Sciatic nerve (tissue), 2 donors: Measurements from ENCODE around the gene CEP128. TPM values are rescaled to one million over a fixed set of nuclear protein-coding genes. Genes with fewer than 3 reads are reported as not detected.
A peak's percentile ranks its signal among the peaks of the same experiment; 100 is the strongest.

Source experiments
- ATAC-seq: fragments of 200-7000 bp; cut with Tn5 transposase; one replicate; pipeline ENCODE4 v1.9.1; 2020; ENCODE audit warnings: mild to moderate bottlenecking, moderate library complexity
- DNase-seq: peaks from one replicate; pipeline ENCODE4 v3.0.0-alpha.2; 2020; ENCODE audit warnings: low spot score
- intact Hi-C: fragments of 100-400 bp; cut with DNase I; formaldehyde crosslinking; loops from one replicate; pipeline ENCODE4 v1.14.2; 2022
- total RNA-seq: library from RNA; stranded (reverse); fragmentation: NEBNext Ultra II Directional; extraction: Animal tissue kit (Norgen Biotek cat#: 25700); gene quantifications from one replicate; pipeline ENCODE4 v1.2.1, GENCODE V29; 2021
- donor health status: DM: no; HTN: no; CAD: no.
- donor health status: DM: no; HTN: no; CAD: no.

CEP128 gene
- total RNA-seq, result 14.5 TPM

DNA sequence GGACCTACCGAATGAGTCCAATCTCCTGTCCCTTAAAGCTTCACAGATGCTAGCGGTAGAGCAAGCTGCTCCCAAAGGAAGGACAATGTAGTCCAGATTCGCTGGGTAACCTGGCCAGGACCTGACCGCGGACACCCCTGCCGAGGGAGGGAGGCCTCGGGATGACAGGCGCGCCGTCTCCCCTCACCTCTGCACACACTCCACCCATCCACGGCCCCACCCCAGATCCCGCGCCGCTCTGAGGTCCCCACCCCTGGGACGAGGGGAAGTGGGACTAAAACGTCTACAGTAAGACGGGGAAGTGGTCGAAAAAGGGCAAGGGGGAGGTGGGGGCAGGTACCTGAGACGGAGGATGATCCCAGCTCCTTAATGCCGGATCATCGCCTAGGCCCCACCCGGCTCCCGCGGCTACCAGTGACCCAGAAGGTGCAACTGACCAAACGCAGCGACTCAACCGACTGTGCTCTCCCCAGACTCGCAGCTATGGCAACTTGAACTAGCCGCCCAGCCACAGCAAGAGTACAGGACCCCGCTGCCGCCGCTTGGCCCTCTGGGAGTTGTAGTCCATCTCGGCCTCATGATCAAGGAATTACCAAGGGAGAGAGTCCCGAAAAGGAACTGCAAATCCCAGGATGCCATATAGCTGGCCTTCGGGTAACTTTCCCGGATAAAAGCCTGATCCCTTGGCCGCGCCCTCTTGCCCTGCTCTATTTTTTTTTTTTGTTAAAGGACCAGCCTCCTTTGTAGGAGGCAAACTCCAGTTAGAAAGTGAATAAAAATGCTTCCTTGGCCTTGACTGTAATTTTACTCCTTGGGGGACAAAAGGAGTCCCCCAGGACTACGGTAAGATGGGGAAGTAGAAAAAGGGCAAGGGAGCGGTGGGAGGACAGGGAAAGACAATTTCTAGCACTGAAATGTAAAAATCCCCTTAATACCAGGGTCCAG, at the start of gene CEP128:
Gene CEP128, minus strand, starts transcription at position 498 of the 945 bp plus-strand sequence.
- DNase-seq (peak; percentile 96), ATAC-seq (peak; percentile 100)
- intact Hi-C loops, result no loop called here

DNA sequence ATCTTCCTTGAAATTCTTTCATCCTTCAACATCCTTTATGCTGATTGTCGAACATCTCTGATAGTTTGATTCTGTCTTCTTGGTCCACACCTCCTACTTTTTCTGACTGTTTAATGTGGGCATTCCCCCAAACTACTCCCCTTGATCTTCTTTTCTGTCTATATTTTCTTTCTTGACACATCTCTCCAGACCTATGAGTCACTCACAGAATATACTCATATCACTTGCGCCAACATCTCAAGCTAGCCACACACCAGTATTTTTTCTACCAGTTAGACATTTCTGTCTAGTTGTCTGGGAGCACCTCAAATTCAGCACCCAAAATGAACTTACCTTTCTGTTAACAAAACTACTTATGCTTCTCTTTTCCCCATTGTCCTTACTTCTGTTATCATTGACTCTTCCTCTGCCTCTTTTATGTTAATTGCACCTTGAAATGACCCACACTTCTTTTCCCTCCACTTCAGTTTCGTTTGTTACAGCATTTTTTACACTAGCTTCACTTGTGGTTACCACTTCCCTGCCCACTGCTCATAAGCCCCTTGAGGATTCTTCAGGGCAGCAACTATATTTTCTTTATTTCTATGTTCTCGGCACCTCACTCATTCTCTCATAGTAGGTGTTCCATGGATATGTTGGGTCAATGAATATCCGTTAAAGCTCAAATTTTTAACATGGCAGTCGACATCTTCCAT, 47.3 kb upstream of the CEP128 start:
- no peak for DNase-seq
- ATAC-seq, result no peak
- intact Hi-C loops, result no loop called here

DNA sequence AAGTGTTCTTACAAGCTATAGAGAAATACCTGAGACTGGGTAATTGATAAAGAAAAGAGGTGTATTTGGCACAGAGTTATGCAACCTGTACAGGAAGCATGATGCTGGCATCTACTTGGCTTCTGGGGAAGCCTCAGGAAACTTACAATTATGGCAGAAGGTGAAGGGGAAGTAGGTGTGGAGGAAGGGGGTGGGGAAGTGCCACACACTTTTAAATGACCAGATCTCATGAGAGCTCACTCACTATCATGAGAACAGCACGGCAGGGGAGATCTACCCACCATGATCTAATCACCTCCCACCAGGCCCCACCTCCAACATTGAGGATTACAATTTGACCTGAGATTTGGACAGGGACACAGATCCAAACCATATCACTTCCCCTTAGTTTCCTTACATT, 46.7 kb upstream of the CEP128 start:
- DNase-seq (no peak), ATAC-seq (no peak)
- intact Hi-C loops, result no loop called here

DNA sequence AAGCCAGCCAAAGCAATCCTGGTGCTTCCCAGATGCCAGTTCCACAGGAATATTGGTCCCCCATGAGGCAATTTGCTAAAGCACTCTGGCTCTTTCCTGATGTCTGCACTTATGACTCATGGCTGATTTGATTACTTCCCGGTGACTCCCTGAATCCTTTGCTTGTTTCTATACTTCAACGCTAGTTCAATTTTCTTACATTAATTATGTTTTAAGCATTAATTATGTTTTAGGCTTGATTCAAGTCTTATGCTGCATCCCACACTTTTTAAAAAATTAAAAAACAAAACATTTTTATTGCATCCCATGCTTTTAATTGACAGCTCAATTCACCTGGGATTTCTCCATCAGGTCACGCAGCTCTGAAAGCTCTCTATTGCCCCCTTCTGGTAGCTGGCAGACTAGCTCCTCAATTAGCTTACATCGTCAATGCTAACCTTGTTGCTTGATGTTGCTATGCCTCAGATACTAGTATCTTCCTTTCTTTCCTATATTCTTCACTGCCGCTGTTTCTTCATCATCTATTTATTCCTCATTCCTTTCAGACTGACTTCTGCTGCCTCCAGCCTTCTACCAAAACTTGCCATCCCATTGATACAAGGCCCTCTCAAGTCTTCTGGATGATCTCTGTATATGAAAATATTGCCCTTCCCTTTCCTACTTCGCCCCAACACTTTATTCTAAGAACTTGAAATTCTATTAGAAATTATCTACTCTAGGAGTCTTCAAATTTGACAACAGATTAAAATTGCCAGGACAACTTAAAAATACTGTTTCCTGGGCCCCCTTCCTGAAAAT, 45.9 kb upstream of the CEP128 start:
- ATAC-seq, result peak; percentile 90
- peak; percentile 76 for DNase-seq
- intact Hi-C loops, result no loop called here

DNA sequence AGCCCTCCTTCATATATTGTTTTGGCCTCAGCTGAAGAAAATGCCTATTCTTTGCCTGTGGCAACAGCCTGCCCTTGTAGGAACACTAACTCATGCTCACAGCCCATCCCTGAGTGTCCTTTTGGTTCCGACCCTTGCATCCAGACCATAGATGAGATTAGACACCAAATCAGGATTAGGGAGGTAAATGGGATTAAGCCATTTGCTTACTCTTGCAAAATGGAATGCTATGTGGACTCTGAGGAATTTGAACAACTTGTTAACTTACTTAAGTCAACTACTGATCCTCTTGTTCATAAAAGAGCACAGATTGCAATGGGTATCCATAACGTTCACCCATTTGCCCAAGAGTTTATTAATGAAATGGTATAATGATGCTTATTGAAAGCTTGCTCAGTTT, 41.2 kb upstream of the CEP128 start:
- ATAC-seq (no peak), DNase-seq (no peak)
- intact Hi-C loops, result no loop called here

DNA sequence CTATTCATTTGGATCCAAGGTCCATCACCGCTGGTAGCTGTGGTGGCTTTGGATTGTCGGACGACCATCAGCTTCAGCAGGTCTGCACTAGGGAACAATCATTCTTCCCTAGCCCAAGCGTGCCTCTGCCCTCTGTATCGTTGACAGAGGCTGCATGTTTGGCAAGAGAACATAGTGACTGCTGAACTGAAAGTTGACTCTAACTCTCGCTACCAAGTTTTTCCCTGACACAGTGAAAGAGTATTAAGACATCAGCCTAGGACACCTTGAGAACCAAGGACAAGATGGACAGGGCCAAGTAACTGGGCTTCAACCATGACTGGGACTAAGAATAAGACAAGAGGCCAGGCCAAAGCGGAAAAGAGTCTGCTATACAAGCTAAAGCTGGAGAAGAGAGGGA, 40.1 kb upstream of the CEP128 start:
- no peak for DNase-seq
- ATAC-seq, result peak; percentile 82
- intact Hi-C loops, result no loop called here

DNA sequence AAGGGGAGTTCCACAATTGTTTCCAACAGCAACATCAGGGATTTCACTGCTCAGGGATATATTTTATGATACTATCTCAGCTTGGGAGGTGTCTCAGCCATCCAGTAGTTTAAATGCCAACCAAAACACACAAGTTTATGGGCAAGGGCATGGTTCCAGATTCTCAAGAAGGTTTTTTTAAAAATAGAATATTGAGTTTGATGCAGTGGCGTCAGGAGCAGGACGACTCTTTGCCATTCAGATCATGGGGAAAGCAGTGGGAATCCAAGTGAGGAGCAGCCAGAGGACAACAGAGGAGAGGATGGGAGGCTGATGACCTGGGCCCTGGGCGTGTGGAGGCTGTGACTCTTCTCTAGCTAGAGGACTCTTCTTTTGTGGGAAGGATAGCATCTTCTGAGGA, 39.6 kb upstream of the CEP128 start:
- intact Hi-C loops, result no loop called here
- ATAC-seq, result peak; percentile 90
- no peak for DNase-seq

DNA sequence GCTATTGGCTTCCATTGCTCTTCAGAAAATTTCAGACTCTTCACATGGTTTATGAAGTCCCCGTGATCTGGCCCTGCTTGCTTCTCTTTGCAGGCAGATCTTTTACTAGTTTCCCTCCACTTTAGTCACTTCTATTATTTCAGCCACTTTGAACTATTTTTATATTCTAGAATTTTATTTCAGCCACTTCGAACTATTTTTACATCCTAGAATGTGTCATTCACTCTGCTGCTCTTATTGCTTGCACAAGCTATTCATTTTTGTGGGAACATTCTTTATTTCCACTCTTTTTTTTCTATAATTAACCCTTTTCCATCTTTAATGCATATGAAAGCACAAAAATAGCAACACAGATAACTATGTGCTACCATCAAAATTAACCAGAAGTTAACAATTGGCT, 38.4 kb upstream of the CEP128 start:
- intact Hi-C loops, result no loop called here
- no peak for ATAC-seq

DNA sequence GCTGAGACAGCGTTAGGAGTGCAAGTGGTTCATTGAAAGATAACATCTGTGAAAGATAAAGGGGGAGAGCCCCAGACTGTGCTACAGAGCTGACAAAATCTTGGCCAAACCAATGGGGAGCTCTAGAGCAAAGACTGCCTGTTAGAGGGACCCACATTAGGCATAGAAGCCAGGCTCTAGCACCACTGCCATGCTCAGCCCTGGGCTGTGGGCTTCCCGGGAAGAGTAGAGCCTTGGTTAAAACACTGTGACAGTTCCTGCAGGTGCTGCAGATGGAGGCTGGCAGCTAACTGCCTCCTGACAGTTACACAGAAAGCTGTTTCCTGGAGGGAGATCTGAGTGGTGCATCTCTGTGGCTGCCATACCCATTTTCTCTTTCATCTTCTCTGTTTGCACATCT, 36.9 kb upstream of the CEP128 start:
- no peak for DNase-seq
- intact Hi-C loops, result no loop called here
- ATAC-seq, result no peak

More for the DNA sequence above, 38.4 kb upstream of the CEP128 start:
- no peak for DNase-seq

DNA sequence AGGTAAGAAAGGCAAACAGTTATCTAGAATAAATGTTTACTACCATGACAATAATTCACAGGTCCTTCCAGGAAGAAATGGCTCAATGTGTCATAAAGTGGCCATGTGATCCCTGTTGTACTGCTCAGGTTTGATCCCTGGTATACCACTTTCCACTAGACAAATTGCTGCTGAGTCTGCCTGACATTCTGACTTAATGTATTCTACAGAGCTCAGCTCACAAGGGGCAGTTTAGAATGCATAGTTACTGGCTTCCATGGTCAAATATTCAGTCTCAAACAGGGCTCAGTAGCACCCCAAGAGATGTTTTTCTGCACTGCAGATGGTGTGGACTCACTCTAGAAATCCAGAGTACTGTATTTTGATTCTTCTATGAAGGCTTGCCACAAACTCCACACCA, 35.7 kb upstream of the CEP128 start:
- intact Hi-C loops, result no loop called here
- ATAC-seq, result no peak
- DNase-seq, result no peak

DNA sequence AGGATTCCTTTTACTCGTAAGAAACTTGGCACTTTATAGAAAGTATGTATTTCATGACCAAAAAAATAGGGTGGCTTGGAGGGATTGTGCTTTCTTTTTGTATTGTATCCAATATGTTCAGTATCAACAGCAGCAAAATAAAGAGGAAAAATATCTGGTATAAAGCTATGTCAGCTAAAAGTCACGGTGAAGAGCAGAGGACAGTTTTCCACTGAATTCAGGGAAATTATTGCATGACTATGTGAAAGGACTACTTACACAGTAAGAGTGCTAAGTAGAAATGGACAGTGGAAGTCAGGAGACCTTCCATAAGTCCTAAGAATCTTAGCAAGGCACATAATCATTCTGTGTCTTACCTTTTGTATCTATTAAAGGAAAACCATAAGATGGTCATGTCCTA, 33.1 kb upstream of the CEP128 start:
- intact Hi-C loops, result no loop called here
- ATAC-seq (no peak), DNase-seq (no peak)

DNA sequence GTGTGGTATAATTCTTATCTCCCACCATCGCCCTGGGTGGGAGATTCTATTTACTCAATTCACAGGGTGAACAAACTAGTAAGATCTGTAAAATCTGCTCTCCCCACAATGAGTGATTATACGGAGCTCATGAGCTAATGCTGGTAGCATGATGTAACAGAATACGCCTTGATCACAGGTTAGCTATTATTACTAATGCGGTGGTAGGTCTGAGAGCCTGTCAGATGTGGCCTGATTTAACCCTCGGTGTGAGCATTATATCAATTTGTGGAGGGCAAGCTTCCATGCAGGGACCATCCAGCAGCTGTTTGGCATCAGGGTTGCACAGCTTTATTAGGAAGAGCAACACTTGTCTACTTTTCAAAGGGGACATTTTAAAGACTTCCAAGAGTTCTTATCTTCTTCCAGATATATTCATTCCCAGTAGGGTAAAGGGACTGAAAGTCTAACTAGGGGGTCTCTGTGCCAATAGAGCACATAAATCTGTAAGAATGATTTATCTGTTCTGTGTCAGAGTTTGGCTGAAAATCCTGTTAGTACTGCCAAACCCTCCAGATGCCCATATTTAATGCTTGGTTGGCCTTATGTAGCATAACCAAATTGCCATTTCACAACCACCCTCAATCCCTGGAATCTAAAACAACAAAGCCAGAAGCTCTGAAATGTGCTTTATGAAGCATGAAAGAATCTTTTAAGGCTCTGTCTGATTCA, 32.5 kb upstream of the CEP128 start:
- ATAC-seq (peak; percentile 47), DNase-seq (no peak)
- intact Hi-C loops, result no loop called here

DNA sequence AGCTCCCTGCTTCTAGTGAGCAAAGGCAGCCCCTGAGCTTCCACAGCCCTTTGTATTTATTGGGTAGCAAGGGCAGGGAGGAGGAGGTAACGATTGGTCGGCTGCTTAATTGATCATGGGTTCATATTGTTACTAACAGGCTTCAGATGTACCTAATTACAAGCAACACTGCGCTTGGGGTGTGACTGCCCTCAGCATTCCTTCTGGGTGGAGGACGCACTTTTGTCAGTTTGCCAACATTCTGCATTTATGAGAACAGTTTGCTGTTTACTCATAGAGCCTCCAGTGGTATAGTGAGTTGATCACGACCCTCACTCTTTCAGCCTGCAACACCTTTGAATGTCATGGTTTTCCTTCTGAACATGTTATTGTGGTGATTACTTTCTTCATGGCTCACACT, 23.5 kb upstream of the CEP128 start:
- no peak for ATAC-seq
- intact Hi-C loops, result no loop called here

DNA sequence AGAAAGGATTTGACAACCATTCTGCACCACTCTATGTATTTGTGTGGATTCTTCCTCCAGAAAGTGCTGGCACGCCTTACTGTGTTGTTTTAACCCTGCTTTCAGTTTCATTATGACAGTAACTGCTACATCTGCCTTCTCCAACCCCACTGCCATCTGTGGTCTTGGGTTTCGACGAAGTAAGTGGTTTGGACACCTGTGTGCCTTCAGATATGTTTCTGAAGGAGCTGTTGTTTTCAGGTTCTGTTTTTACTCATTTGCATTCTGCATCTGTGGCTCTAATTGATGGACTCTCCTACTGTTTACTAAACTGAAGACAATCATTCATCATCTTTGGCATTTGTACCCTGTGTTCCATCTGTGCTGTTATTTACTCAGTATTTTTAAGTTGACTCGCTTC, 18.0 kb upstream of the CEP128 start:
- DNase-seq, result no peak
- intact Hi-C loops, result no loop called here
- ATAC-seq, result no peak

More for the DNA sequence above, 23.5 kb upstream of the CEP128 start:
- DNase-seq, result no peak

DNA sequence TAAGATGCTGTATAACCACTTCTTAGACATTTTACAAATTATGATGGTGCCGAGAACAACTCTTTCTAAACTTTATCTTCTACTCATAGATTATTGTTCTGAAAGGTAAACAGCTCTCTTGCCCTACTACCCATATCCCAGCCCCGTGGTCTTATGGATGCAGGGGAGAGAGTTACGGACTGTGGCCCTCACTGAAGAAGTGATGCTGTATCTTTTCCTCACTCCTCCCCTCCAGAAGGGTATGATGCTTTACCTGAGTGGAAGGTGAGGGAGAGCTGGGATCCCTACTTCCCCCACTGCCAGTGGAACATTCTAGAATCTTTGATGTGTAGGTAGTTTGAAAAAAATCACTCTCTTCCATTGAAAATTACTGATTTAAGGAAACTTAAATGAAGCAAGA, 17.4 kb upstream of the CEP128 start:
- intact Hi-C loops, result no loop called here

DNA sequence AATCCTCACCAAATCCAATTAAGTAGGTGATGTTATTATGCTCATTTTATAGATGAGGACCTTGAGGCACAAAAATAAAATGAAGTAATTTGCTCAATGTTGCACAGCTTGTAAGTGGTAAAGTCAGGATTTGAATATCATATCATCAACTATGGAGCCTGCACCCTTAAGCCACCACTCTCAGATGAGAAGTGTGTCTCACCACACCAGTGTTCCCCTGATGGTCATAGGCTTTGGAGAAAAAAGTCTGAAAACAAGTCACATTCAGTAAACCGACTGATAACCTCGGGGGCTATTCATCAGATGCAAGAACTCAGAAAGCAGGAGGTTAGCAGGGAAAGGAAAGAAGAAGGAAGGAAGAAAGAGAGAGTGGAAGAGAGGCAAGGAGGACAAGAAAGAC, 16.7 kb upstream of the CEP128 start:
- no peak for DNase-seq
- ATAC-seq, result no peak
- intact Hi-C loops, result no loop called here

More for the DNA sequence above, 17.4 kb upstream of the CEP128 start:
- no peak for ATAC-seq
- no peak for DNase-seq

DNA sequence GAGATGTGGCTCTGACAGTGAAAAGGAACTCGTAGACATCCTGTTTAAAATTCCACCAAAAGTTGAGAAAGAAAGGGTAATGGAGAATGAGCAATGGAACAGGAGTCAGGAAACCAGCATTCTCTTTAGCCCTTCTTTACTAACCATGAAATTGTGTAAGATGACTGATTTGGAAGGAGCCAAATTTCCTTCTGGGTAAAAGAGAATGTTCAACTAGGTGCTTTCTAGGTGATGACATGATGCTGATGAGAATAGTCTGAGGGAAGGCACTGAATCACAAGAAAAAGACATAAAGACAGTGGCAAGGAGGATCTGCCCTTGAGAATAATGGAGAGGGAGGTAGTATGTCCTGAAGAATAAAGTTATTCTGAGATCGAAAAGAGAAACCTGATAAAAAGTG, 16.1 kb upstream of the CEP128 start:
- DNase-seq, result no peak
- ATAC-seq, result no peak
- intact Hi-C loops, result no loop called here

DNA sequence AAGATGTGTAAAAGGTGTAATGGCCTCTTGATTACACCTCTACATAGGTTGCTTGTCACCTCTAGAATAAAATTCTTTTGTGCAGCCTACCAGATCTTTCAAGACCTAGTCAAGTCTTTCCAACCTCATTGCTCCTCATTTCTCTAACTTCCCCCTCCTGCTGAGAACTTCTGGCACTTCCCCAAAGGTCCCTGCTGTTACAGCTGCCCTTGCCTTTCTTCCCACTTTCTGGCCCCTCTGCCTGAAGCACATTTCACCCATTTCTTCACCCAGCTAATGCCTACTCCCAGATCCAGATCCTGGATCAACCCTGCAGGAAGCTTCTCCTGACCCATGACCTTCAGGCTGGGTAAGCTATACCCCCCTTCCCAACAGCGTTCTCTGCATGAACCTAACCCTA, 15.4 kb upstream of the CEP128 start:
- no peak for DNase-seq
- intact Hi-C loops, result no loop called here

DNA sequence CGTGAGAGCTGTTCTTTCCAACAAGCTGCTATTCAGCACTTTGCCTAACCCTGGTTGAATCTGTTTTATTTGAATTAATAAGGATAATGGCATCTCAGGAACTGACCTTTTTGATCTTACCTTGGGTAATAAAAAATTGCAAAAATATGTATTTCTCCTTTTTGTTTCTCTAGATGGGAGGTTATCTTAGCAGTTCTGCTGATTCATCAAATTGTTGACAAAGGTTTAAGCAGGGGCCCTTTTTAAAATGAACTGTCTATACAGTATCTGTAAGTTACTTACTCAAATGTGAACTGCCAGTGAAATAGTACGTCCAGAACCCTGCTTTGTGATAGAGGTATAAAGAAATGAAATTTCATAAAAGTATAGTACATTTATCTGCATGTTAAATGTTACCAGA, 14.6 kb upstream of the CEP128 start:
- ATAC-seq (no peak), DNase-seq (no peak)
- intact Hi-C loops, result no loop called here

More for the DNA sequence above, 15.4 kb upstream of the CEP128 start:
- ATAC-seq, result no peak
